Limb (tissue), 2 donors: Measurements from ENCODE around the gene MPPED2.

ENCODE experiments used
- DNase-seq, 2 donors: peaks; one replicate each; pipeline ENCODE4 v3.0.0-alpha.2; 2016; ENCODE audit errors: extremely low spot score in 2 of 2

MPPED2 gene

DNA sequence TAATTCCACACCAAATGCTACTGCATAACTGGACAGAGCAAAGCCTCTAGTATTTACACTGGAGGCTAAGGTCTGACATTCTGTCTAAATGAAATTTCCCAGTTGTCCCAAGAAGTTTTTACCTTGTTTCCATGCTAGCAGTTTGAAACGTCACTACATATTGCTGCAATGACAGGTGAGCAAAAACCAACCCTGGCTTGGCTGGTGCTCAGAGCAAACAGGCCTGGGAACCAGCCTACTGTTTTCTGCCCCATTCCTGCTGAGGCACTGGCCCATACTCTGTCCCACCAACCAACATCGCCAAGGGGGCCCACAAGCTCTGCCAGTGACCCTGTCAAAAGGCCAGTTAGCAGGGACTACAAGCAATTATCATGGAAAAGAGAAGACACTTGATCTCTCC is 131.1 kb downstream of the MPPED2 start:
- no peak for DNase-seq

DNA sequence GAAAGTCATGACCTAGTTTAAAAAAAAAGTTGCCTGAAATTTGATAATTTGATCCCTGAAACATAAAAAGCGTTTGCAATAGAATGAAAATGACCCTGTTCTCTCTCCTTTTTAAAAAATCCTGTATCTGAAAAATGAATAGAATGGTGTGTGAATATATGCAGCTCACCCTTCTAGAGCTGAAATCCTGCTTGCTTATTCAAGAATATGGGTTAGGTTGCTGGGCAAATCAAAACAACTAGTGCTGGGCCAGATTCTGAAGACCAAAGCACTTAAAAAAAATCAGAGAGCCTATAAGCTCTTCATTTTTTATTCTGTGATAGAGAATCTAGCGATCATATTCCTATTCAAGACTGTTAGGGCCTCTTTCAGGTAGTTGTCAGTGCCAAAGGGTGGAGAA is 131.6 kb downstream of the MPPED2 start:
- no peak for DNase-seq

DNA sequence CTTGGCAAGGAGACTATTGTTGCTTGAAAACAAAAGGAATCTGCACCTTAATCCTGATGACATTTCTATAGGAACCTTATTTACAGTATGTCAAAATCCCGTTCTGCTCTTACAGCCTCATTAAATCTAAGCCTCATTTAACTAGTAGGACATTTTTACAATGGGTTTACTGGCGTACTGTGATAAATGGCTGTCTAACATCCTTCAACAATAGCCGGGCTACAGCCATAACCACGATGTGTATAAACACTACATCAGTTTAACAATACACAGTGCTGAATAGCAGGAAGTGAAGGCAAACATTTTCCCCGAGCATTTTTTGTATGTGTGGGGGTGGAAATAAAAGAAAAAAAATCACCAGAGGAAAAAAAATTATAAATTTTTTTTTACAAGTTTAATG is 132.0 kb downstream of the MPPED2 start:
- no peak for DNase-seq

DNA sequence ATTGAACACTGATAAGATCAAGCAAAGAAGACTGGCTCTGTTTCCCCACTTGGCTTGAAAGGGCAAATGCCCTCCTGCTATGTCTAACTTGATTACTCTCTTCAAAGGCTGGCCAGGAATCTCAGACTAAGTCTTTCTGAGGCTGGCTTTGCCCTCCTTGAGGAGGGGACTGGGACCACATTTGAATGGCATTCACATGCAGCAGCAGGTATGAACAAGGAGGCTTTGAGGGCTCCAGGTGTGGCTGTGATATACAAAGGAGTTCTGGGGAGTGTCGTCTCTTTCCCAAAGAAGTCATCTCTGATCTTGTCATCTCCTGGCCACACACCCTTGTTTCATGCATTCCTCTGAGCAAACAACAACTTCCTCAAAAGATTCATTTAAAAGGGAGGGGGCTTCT is 132.4 kb downstream of the MPPED2 start:
- DNase-seq = no peak

DNA sequence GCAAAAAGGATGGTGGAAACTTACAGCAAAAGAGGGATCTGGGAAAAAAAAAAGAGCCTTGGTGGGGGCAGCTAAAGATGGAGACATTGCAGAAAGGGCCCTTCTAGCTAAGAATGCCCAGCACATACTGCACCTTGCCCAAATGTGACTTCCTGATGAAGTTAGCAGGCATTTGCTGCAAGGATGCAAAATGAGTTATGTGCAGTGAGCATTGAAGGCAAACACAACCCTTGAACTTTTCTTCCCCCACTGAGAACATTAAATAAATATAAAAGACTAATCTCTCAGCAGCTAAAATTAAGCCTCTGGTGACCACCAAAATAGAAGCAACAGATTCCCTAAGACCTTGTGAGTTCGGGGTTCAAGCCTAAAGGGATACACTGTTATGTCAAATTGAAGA is 133.3 kb downstream of the MPPED2 start:
- no peak for DNase-seq

DNA sequence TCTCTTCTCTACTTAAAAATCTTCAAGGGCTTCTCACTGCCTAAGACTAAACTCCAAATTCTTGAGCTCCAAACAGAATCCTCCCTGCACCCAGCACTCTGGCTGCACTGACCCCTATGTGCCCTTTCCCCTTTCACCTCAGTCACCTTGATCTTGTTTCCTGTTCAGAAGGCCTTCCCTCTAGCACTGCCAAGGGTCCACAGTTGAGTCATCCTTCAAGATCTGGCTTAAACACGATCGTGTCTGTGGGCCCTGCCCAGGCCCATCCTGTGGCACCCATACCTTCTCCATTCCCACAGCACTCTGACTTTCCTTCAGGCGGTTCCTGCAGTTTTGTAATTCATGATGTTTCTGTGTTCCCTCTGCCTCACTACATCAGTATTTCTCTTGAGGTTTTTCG is 134.0 kb downstream of the MPPED2 start:
- DNase-seq = no peak

DNA sequence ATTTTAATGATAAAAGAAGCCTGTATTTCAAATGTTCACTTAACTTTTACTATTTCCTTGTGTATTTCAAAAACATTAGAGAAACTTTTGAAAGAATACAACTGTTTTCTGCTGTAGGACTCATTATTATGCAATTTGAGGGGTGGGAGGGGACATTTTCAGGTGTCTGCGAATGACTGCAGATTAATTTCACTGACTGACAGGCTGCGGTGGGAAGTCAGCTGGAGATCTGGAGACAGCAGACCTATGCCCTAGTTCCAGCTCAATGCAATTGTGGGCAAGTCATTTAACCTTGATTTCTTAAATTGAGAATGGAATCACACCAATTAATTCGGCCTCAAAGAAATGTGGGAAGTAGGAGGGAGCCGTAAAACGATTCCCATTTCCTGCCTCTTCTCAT is 134.5 kb downstream of the MPPED2 start:
- no peak for DNase-seq

DNA sequence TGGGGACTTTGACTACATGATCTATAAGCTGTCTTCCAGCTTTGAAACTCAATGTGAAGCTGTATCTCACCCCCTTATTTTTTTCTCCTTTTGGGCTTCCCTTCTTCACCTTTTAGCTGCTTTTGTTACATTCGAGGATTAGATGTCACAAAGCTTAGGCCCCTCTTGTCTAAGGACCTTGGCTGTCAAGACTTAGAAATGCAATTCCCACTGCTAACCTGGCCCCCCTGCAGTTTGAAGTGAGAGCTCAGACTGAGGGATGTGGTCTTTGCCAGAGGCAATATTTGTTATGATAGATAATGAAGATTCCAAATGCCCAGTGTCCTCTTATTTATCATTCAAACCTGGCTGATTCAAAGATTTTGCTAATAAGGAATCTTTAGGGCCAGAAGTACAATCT is 135.0 kb downstream of the MPPED2 start:
- no peak for DNase-seq

DNA sequence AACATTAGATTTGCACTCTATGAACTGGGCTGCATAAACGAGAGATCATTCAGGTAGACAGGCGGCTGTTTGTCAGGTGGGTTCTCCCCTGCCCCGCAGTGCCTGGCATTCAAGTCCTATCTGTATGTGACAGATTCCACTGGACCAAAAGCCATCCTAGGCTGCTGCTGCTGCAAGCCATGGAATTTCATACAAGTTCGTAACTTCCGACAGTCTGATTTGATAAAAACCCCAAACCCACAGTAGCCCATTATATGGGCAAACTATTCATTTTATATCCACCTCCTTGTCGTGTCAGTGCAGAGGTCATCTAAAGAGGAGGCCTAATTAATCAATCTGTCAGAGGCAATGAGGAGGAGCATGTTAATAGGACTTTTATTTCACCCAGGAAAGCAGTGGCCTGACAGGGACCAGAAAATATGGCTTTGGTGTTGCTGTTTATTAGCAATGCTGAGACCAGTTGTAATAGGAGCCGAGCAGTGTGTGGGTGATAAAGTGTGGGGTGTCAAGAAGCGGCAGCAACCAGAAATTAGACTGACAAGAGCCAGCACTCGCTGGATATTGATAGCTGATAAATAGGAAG is 139.0 kb downstream of the MPPED2 start:
- DNase-seq = no peak

DNA sequence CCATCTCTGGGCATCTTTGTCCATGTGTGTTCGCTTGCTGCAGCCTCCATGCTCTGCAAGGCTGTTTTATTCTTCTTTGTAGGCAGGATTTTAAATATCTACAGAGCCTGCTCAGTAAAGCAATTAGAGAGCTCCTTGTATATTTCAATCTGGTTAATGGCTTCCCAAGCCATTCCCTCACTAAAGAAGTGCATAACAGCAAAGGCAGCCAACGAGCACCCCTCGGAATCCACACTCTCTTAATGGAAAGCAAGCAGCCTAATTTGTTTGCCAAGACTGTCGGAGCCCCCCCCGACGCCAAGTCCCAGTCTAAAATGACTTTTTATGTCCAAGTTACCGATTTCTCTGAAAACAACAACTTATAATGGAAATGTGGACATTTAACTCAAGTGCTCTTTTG is 139.6 kb downstream of the MPPED2 start:
- no peak for DNase-seq

DNA sequence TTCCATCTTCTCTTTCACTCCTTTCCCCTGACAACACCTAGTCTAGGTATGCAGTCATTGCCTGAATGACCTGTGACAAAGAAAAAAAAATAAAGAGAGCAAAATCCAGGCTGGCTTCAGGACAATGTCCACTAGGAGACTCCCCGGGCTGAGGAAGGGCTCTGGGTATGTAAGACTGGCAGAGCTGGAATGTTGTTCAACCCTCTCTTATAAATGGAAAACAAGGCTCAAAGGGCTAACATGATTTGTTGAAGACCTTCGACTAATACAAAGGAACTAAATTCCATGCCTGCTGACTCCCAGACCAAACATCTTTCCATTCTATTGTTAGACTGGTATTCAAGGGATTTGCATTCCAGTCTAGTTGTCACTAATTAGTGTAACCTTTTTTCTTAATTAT is 141.1 kb downstream of the MPPED2 start:
- no peak for DNase-seq

DNA sequence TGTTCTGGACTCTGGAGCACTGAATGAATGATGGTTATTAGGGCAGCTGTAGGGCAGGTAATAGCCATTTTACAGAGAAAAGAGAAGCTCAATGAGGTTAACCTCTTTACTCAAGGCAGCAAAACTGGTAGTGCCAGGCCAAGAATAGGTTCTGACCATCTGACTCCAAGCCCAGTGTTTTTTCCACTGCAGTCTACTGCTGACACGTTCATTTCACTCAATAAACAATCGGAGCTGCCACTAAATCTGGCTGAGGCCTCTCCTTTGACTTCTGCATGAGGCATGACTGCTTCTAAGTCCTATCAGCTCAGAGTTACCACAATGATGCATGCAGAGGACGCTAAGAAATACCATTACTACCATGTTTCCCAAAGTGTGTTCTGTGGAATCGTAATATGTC is 145.6 kb downstream of the MPPED2 start:
- no peak for DNase-seq

DNA sequence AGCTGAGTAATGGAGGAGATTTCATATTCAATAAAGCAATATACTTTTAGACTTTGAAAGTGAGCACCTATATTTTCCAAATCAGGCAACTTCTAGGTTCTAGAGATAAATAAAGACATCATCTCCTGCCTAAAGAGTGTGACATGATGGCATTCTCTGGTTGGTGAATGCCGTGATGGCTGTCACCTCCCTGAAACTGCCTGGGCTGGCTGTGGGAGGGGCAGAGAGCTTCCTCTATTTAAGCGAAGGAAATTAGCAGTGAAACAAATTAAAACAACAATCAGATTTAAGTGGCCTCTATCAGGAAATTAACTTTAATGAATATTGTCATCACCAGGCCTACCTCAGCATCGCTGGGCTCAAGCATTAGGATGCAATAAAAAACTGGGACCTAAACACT is 149.4 kb downstream of the MPPED2 start:
- no peak for DNase-seq

DNA sequence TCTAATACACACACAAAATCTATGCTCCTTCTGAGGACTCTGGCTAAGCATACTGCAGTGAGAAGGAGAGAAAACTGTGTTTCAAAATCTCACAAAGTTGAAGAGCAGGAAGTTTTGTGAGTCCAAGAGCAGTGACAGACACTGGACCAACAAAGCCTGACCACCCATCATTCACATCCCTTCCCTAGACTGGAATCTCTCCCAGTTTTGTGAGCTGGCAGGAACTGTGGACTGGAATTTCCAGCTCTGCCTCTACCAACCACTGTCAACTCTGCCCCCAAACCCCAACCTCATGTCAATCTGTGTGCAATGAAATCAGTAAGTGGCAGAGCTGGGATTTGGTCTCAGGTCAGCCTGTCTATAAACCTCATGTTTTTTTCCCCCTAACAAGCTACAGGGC is 150.7 kb downstream of the MPPED2 start:
- DNase-seq = no peak

DNA sequence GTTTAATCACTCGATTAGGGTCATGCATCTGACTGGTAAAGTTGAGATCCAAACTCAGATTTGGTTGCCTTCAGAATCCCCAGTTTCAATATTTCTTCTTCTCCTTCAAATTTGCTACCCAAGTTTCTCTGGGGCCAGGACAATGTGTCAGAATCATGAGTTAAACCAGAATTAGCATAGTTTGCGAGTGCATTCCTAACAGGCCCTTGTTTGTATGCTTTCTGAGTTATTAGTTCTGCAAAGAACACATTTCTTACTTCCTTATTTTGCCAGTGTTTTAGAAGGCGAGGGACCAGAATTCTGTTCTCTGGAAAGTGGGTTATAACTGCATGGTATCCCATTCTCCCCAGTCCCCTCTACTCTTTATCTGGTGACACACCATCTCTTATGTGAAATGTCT is 151.3 kb downstream of the MPPED2 start:
- DNase-seq = no peak

DNA sequence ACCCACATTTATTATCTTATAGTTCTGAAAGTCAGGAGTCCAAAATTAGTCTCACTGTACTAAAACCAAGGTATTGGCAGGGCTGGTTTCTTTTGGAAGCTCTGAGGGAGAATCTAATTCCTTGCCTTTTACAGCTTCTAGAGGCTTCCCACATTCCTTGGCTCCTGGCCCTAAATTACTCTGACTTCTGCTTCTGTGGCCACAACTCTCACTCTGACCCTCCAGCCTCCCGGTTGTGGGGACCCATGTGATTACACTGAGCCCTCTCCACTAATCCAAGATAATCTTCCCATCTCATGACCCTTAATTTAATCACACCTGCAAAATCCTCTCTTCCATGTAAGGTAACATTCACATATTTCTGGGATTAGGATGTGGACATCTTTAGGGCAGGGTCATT is 152.3 kb downstream of the MPPED2 start:
- DNase-seq = no peak

DNA sequence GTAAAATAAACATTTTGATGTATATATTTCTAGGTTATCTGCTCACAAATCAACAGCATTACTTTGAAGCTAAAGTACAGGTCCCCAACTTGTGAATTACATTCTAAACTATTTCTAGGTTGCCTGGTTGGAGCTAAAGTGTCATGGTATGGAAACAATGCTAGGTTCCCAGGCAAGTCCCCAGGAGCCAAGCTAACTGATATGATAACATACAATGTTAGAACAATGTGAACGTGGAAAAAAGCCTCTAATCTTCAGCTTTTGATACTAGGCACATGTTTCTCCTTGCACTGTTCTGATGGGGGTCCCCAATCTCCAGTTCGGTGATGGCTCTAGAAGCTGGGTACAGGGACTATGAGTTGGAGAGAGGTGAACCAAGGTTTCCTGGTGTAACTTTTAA is 153.4 kb downstream of the MPPED2 start:
- DNase-seq = no peak

DNA sequence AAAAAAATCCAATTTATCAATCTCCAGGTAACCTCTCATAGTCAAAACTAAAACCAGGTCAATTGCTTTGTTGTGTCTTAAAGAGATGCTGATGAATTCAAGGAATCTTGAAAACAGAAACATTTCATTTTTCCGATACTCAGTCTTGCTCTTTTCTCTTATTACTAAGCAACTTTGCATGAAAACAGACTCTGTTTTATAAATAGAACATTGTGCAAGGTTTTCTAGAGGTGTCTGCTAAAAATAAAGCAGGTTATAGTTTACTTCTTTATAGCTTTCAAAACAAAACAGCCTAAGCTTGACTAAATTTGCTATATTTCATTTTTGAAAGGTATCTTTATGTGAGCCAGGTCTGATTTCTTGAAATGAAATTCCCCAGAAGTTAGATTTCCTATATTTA is 154.0 kb downstream of the MPPED2 start:
- no peak for DNase-seq

DNA sequence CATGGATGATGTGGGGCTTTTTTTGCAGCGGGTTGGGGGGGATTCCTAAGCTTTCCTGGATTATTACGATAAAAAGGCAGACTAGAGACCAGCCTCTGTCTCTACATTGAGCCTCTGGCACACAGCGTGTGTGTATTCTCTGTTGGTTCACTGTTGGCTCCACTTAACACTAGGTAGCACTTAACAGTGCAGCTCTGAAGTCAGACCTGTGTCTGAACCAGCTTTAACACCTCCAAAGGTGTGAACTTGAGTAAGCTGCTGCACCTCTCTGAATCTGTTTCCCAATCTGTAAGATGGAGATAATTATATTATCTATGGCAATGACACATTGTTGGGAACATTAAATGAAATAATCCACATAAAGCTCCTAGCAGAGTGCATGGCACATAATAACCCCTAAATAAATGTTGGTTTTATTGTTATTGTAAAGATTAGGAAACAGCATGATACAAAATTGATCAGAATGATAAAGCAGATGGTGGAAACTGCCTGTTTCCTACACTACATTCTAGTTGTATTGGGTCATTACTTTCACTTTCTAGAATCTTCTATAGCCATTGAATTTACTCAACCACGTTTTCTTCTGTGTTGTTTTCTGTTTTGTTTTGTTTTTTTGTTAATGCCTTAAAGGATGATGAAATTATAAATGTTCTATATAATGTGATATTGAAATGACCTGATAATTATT is 154.9 kb downstream of the MPPED2 start:
- DNase-seq = no peak

DNA sequence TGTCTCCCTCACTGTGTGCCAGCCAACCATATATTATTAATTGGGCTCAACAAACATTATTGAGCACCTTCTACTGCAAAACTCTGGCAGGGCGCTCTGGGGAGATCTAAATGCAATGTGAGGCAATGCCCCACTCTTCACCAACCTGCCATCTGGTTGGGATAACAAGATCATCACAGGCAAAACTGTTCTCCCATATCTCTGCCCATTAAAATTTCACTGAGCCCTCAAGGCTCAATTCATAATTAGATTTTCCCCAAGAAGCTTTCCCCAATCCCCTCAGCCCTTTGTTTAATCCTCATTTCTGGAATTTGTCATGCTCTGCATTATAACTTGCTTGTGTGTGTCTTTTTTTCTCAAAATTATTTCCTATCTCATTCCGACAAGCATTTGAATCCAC is 156.6 kb downstream of the MPPED2 start:
- DNase-seq = no peak

DNA sequence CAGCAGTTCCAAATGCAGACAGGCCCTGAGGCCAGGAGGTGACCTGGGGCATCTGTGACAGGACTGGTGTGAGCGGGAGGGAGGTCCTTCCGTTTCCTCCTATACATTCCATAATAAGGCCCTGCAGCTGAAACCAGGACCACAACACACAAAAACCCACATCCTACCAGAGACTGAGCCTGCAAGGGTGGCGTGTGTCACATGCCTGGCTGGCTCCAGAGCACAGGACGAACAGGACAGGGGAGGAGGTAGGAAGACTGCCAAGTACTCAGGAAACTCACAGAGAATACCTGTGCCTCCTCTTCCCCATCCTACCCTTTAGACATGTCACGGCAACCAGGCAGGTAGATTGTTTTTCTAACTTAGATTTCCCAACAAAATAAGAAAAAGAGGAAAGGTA is 159.4 kb downstream of the MPPED2 start:
- DNase-seq = no peak

DNA sequence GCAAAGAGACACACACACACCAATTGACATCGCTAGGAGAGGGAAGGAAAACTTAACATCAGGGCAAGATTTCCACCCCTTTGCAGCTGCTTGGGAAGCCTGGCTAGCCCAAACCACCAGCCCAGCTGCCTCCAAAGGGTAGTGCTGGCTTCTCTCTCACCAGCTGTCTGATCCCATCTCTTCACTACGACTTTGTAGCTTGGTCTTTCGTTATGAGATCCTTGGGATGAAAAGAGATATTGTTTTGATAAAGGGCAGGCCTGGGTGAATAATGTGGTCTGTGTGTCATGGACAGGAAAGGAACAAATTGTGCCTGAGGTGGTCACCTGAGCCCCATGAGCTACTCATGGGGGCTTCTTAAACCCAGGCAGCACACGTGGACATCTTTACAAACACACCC is 161.3 kb downstream of the MPPED2 start:
- DNase-seq = peak in 1 of 2 donors; percentile 32

DNA sequence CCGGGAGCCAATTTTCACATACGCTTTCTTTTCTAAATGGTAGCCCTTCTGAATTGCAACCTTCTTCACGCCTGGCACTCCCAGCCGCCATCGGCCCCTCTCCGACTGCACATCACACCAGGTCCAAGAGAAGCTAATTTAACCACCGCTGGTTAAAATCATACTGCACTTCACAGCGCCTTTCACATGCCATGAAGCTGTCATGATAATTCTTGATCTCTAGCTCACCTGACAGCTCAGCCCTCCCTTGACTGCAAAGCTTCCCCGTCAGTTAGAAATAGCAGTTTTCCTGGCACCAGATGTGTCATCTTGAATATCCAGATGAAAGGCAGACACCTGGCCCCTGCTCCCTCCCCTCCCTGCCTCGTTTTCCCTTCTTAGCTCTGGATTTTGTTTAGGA is 161.8 kb downstream of the MPPED2 start:
- no peak for DNase-seq

DNA sequence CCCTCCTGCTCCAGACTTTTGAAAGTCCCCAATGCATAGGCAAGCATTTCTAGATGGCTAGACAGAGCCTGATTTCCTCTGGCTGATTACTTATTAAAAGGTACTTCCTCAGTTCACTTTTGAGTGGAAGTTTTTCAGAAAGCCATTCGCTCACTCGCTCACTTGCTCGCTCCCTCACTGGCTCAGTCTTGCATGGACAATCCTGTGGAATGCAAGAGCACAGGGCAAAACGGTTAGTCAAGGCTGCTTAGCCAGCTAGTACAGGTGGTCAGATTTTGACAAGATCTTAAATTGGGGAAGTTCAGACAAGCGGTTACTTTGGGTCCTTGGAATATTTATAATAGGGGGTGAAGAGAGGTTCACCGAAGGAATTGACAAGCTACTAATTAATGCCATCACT is 162.3 kb downstream of the MPPED2 start:
- DNase-seq = no peak
